ENCODE results near the gene DUSP22. TPM values are rescaled to one million over a fixed set of nuclear protein-coding genes. Genes with fewer than 3 reads are reported as not detected.

Gene DUSP22
- total and polyA plus RNA-seq, 9 of the 15 experiments (the other 6 are each of a cell fraction or from before 2014, with no cell fraction given), result 9.3 to 19.4 (median 11.8) TPM

DNA sequence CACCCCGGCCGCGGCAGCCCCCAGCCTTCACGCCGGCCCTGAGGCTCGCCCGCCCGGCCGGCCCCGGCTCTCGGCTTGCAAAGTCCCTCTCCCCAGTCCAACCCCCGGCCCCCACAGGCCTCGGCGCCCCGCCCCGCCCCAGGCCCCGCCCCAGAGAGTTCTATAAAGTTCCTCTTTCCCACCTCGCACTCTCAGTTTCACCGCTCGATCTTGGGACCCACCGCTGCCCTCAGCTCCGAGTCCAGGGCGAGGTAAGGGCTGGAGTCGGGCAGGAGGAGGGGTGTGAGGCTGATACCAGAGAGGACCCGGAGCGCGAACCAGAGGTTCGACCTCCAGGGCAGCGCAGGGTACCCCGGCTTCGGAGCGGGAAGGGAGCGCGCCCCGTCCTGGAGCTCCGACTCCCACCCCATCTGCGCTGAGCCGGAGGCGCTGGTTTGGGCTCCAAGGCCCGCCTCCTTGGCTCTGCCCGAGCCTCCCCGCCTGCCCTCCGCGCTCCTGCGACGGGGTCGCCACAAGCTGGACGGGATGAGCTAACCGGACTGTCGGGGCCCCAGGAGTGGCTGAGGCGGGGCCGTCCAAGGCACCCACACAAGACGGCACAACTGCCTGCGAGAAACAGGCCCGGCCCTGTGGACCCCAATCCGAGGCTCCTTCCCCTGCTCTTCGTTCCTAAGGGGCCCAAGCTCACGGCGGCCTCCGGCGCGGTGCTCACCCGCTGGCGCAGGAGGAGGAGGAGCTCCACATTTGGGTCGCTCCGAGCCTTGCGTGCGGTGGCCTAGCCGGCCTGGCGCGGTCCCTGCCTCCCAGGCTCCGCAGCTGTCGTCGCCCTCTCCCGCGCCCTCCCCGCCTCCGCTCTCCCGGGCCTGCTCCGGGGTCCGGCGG lies 99.5 kb downstream of the DUSP22 start, which contains the start of gene IRF4:
Gene IRF4 (plus strand): TSS at position 194 of the 882 bp plus-strand sequence. CDS start 1,401 bp downstream, outside the sequence.
- FAIRE-seq (no peak), DNase-seq (ENCODE audit: extremely low read depth in 1 of 4, low spot score in 3 of 4) (no peak), ATAC-seq (no peak)
- Histone ChIP-seq H3K36me3 (ENCODE audit: control insufficient read depth, insufficient read depth, low read length) (no peaks in the 10 kb centered on the region), H3K27ac (ENCODE audit: extremely low read depth, low read depth, low read length) (no peak within 1 kb of the TSS), H3K9me3 (replicated peaks; ENCODE audit: control insufficient read depth, insufficient read depth, low read depth, low read length) (no peaks in the 10 kb centered on the region; the same call in 1 of the 2 replicates), H3K79me2 (ENCODE audit: control insufficient read depth, insufficient read depth, low read length) (no peaks in the 10 kb centered on the region), H3K4me2 (ENCODE audit: insufficient read depth, low read length) (no peak within 1 kb of the TSS), H3K4me1 (replicated peaks in 1 of 2; ENCODE audit: control insufficient read depth in 2 of 2, insufficient read depth in 2 of 2, low read length in 2 of 2) (peaks cover 0 to 7% of the 10 kb centered on the region in 2 experiments; a peak in 1 of 5 replicates), H3K9ac (ENCODE audit: insufficient read depth in 1 of 2, low read depth in 2 of 2, low read length in 2 of 2) (no peak within 1 kb of the TSS), H3K4me3 (no peak within 1 kb of the TSS), H3K27me3 (ENCODE audit: control insufficient read depth in 2 of 2, insufficient read depth in 2 of 2, low read length in 2 of 2) (peaks cover 44 to 62% of the 10 kb centered on the region in 2 experiments), H3K9me1 (ENCODE audit: control insufficient read depth, insufficient read depth, low read length) (no peaks in the 10 kb centered on the region), H4K20me1 (replicated peaks; ENCODE audit: control insufficient read depth, insufficient read depth, low read length) (no peaks in the 10 kb centered on the region; the same call in 1 of the 2 replicates), H2AFZ (ENCODE audit: low read depth, low read length) (no peak within 1 kb of the TSS)
- in situ Hi-C loops (cut with MboI), result no loop called here
- ChIA-PET POLR2A (interaction anchor here (0.6 kb wide), 1 partner anchor 82 kb away, joined by 3 read pairs; no protein-coding TSS in a partner anchor), CTCF (ENCODE audit: low intra/inter-chr PET ratio) (no interaction called here)
- intact Hi-C loops (cut with micrococcal nuclease), result no loop called here
- BruUV-seq (replicated peaks), result no TSS peak
- WGBS (ENCODE audit: insufficient coverage, low coverage, missing lambda C conversion rate), result 55% methylated on average over 60 of the region's 82 CpGs
- no peak for TF ChIP-seq CBX2 (IDR thresholded peaks at IDR 0.05; ENCODE audit: insufficient read depth, low read length, poor library complexity, severe bottlenecking)
- TF ChIP-seq E2F1 (CRISPR knock-in tag; IDR thresholded peaks at IDR 0.05), result no peak
- TF ChIP-seq ZFX (CRISPR knock-in tag; IDR thresholded peaks at IDR 0.05), result no peak
- no peak for TF ChIP-seq CLOCK (CRISPR knock-in tag; IDR thresholded peaks at IDR 0.05; ENCODE audit: borderline replicate concordance)
- no peak for TF ChIP-seq ZNF830 (CRISPR knock-in tag; IDR thresholded peaks at IDR 0.05)
- no peak for TF ChIP-seq ZNF696 (CRISPR knock-in tag; conservative IDR thresholded peaks at IDR 0.05)
- TF ChIP-seq MLX (CRISPR knock-in tag; conservative IDR thresholded peaks at IDR 0.05), result no peak
- no peak for TF ChIP-seq MAFG (tag; conservative IDR thresholded peaks at IDR 0.05)
- no peak for TF ChIP-seq TARDBP (IDR thresholded peaks at IDR 0.05)
- no peak for TF ChIP-seq SIN3B (IDR thresholded peaks at IDR 0.05; ENCODE audit: low read depth)
- no peak for TF ChIP-seq NFYB (IDR thresholded peaks at IDR 0.05; ENCODE audit: extremely low read depth, insufficient read length)
- TF ChIP-seq, protein P1, sequence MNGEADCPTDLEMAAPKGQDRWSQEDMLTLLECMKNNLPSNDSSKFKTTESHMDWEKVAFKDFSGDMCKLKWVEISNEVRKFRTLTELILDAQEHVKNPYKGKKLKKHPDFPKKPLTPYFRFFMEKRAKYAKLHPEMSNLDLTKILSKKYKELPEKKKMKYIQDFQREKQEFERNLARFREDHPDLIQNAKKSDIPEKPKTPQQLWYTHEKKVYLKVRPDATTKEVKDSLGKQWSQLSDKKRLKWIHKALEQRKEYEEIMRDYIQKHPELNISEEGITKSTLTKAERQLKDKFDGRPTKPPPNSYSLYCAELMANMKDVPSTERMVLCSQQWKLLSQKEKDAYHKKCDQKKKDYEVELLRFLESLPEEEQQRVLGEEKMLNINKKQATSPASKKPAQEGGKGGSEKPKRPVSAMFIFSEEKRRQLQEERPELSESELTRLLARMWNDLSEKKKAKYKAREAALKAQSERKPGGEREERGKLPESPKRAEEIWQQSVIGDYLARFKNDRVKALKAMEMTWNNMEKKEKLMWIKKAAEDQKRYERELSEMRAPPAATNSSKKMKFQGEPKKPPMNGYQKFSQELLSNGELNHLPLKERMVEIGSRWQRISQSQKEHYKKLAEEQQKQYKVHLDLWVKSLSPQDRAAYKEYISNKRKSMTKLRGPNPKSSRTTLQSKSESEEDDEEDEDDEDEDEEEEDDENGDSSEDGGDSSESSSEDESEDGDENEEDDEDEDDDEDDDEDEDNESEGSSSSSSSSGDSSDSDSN (IDR thresholded peaks at IDR 0.05; ENCODE audit: borderline replicate concordance in 1 of 2, low read depth in 2 of 2, low read length in 2 of 2), result no peak
